Epithelial cell of proximal tubule (primary cell): Measurements from ENCODE around the gene PHC1. TPM values are rescaled to one million over a fixed set of nuclear protein-coding genes. Genes with fewer than 3 reads are reported as not detected.

ENCODE experiments used
- DNase-seq: peaks from one replicate; pipeline ENCODE4 v3.0.0-alpha.2; 2011; ENCODE audit warnings: low read depth
- H3K4me3 ChIP-seq: 2 replicates; pipeline ENCODE4 v1.5.1; 2011; ENCODE audit warnings: low read depth, mild to moderate bottlenecking, low read length
- total RNA-seq: library from RNA; depleted of rRNA; stranded (reverse); fragments of >200 nt; gene quantifications from 2 replicates; pipeline ENCODE4 v1.2.3, GENCODE V29; 2015
- TF ChIP-seq, protein P1 (sequence below): conservative IDR thresholded peaks from 2 replicates; pipeline ENCODE4 v1.5.1; 2012; ENCODE audit warnings: low read depth, mild to moderate bottlenecking, low read length

Gene PHC1
- total RNA-seq, 1 donor from 2014 or later, result 31.0 TPM

DNA sequence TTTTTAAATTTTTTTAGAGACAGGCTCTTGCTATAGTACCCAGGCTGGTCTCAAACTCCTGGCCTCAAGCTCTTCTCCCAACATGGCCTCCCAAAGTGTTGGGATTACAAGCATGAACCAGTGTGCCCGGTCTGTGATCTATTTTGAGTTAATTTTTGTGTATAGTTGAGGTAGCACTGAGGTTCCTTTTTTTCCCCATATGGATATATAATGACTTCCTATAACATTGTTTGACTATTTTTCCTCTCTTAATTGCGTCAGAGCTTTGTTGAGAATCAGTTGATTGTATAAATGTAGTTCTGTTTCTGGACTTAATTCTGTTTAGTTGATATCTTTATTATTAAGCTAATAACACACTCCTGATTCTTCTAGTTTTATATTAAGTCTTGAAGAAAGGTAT is 43.8 kb downstream of the PHC1 start:
- H3K4me3 ChIP-seq, result no peak overlapping the region
- TF ChIP-seq, protein P1, sequence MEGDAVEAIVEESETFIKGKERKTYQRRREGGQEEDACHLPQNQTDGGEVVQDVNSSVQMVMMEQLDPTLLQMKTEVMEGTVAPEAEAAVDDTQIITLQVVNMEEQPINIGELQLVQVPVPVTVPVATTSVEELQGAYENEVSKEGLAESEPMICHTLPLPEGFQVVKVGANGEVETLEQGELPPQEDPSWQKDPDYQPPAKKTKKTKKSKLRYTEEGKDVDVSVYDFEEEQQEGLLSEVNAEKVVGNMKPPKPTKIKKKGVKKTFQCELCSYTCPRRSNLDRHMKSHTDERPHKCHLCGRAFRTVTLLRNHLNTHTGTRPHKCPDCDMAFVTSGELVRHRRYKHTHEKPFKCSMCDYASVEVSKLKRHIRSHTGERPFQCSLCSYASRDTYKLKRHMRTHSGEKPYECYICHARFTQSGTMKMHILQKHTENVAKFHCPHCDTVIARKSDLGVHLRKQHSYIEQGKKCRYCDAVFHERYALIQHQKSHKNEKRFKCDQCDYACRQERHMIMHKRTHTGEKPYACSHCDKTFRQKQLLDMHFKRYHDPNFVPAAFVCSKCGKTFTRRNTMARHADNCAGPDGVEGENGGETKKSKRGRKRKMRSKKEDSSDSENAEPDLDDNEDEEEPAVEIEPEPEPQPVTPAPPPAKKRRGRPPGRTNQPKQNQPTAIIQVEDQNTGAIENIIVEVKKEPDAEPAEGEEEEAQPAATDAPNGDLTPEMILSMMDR, result no peak
- no peak for DNase-seq

DNA sequence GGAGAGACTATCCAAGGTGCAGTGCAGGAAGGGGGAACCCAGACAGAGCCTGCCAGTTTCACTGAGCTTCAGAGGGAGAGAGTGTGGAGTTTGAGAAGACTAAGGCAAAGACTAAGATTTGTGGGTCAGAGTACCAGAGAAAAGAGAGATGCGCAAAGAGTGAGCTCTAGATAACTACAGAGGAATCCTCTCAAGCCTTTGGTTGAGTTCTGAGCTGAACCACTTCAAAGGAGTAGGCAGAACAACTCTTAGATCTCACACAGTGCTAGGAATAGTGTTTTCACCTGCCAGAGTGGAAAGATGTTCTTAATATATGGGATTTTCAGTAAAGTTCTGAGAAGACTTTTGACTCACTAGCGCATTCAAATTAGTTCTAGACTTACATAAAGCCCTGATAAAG is 45.9 kb downstream of the PHC1 start:
- TF ChIP-seq, protein P1, result no peak
- H3K4me3 ChIP-seq, result no peak overlapping the region
- DNase-seq, result no peak

DNA sequence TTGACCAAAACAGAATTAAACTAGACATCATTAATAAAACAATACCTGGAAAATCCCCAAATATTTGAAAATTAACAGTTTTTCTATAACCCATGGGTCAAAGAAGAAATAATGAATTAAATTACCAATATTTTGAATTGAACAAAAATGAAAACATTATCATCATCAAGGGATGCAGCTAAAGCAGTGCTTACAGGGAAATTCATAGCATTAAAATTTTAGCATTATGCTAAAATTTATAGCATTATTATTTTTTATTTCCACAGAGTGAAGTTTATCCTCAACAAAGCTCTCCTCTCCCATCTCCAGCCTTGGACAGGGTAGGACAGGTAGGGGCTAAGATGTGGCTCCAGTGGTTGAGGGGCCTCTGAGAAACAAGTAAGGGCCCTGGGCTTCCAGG is 54.5 kb downstream of the PHC1 start:
- TF ChIP-seq, protein P1, result no peak
- no peak overlapping the region for H3K4me3 ChIP-seq

DNA sequence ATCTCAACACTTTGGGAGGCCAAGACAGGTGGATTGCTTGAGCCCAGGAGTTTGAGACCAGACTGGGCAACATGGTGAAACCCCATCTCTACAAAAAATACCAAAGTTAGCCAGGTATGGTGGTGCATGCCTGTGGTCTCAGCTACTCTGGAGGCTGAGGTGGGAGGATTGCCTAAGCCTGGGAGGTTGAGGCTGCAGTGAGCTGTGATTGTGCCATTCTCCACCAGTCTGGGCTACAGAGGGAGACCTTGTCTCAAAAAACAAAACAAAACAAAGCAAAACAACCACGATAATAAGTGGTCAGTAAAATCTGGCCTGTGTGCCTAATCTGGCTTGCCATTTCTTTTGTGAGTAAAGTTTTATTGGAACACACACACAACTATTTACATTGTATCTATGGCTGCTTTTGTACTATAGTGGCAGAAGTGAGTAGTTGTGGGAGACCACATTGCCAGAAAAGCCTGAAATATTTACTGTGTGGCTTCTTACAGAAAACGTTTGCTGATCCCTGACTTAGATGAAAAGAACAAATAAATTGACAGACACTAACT is 55.6 kb downstream of the PHC1 start:
- no peak for DNase-seq
- TF ChIP-seq, protein P1, result no peak

More for the DNA sequence above, 54.5 kb downstream of the PHC1 start:
- no peak for DNase-seq

DNA sequence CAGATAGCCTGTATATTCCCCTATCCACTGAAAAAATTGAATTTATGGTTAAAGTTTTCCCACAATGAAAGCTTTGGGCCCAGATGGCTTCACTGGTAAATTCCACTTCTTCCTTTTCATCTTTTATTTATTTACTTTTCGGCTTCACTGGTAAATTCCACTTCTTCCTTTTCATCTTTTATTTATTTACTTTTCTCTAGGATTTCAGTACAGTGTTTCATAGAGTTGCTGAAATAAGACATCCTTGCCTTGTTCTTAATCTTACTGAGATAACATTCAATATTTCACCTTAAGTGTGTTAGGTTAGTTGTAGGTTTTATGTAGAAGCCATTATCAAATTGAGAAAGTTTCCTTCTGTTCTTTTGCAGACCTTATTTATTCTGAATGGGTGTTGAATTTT is 56.1 kb downstream of the PHC1 start:
- TF ChIP-seq, protein P1, result no peak
- H3K4me3 ChIP-seq, result no peak overlapping the region
- DNase-seq, result no peak

More for the DNA sequence above, 55.6 kb downstream of the PHC1 start:
- H3K4me3 ChIP-seq, result no peak overlapping the region

DNA sequence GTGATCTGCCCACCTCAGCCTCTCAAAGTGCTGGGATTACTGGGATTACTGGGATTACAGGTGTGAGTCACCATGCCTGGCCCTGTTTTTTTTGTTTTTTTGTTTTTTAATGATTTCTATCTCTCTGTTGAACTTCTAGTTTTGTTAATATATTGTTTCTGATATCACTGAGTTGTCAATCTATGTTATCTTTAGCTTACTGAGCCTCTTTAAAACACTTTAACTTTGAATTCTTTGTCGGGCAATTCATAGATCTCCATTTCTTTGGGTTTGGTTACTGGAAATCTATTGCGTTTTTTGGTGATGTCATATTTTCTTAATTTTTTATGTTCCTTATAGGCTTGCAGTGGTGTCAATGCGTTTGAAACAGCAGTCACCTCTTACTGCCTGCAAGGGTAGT is 65.8 kb downstream of the PHC1 start:
- DNase-seq, result no peak
- TF ChIP-seq, protein P1, result no peak
- no peak overlapping the region for H3K4me3 ChIP-seq

DNA sequence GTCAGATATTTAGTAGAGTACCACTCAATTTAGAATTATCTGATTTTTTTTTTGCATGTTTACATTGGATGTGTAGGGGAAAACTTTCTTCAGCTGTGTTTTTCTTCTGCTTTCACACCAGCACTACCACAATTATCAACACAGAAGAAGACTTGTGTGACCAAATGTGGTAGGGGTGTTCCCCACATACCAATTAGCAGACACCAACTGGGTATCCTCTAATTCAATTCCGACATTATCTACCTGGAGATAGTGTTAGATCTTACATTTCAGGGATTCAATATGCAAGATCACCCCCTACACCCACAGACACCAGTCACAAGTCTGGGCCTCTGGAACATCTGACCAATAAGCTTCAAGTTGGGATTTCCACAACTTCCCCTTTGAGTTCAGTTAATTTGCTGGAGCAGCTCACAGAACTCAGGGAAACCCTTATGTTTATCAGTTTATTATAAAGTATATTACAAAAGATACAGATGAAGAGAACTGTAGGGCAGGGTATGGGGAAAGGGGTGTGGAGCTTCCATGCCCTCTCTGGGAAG is 71.0 kb downstream of the PHC1 start:
- TF ChIP-seq, protein P1, result no peak
- no peak overlapping the region for H3K4me3 ChIP-seq
- DNase-seq, result no peak
